ENCODE data around the gene OR52N5. TPM values are rescaled to one million over a fixed set of nuclear protein-coding genes. Genes with fewer than 3 reads are reported as not detected.

The OR52N5 gene
- polyA plus RNA-seq, 1 donor (not counting 4 experiments of a cell fraction or from before 2014, with no cell fraction given) = not detected

DNA sequence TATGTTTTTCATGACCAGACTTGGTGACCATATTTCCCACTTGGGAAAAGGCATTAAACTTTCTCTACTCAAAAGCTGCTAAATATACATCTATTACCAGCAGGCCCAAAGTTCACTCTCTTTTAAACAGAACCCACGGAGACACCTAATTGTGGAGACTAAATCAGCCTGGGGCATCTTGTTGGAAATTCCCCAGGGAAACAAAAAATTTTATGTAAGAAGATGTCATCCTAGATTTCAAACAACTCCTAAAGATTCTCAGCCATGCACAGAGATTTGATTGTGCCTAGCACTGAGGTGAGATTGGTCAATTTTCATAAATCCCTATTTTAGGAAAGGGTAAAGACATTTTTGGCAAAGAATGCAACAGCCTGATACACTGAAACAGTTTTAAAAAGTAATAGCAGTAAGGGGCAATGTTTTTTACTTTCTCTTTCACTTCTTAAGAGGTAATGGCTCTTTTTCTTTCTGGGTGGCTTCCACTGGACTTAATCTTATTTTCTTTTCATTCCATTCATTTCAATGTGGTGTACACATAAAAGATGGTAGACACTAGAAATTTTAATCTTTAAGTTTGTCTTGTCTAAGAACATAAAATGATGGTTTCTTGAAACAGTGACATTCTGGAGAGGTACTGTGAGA, 35.2 kb upstream of the OR52N5 start:
- Histone ChIP-seq H3K4me3 (ENCODE audit: control insufficient read depth in 2 of 3, extremely low read depth in 1 of 3, insufficient read depth in 2 of 3, low read depth in 1 of 3, low read length in 3 of 3) (no peak overlapping the region), H3K9ac (ENCODE audit: control insufficient read depth, extremely low read depth, insufficient read depth, low read length) (no peak overlapping the region), H3K36me3 (ENCODE audit: control insufficient read depth in 2 of 2, extremely low read depth in 1 of 2, insufficient read depth in 2 of 2, low read length in 2 of 2) (no peaks in the 10 kb centered on the region), H3K9me3 (ENCODE audit: control insufficient read depth, low read depth, low read length) (no peaks in the 10 kb centered on the region), H3K4me2 (ENCODE audit: control insufficient read depth, extremely low read depth, insufficient read depth, low read depth, low read length) (no peak overlapping the region), H4K20me1 (ENCODE audit: control insufficient read depth, extremely low read depth, insufficient read depth, low read length) (no peaks in the 10 kb centered on the region), H3K79me2 (ENCODE audit: control insufficient read depth, insufficient read depth, low read length) (no peaks in the 10 kb centered on the region), H3K27me3 (ENCODE audit: control insufficient read depth, extremely low read depth, insufficient read depth, low read length) (no peaks in the 10 kb centered on the region), H3K9me1 (ENCODE audit: control insufficient read depth, extremely low read depth, insufficient read depth, low read length) (no peaks in the 10 kb centered on the region), H3K4me1 (ENCODE audit: control insufficient read depth, extremely low read depth, insufficient read depth, low read length) (no peaks in the 10 kb centered on the region), H3K27ac (ENCODE audit: control insufficient read depth, insufficient read depth, low read length) (no peak overlapping the region), H2AFZ (ENCODE audit: control insufficient read depth, low read length) (no peak overlapping the region)
- DNase-seq (ENCODE audit: low read depth, low spot score) (no peak), FAIRE-seq (no peak)
- TF ChIP-seq, protein P1, sequence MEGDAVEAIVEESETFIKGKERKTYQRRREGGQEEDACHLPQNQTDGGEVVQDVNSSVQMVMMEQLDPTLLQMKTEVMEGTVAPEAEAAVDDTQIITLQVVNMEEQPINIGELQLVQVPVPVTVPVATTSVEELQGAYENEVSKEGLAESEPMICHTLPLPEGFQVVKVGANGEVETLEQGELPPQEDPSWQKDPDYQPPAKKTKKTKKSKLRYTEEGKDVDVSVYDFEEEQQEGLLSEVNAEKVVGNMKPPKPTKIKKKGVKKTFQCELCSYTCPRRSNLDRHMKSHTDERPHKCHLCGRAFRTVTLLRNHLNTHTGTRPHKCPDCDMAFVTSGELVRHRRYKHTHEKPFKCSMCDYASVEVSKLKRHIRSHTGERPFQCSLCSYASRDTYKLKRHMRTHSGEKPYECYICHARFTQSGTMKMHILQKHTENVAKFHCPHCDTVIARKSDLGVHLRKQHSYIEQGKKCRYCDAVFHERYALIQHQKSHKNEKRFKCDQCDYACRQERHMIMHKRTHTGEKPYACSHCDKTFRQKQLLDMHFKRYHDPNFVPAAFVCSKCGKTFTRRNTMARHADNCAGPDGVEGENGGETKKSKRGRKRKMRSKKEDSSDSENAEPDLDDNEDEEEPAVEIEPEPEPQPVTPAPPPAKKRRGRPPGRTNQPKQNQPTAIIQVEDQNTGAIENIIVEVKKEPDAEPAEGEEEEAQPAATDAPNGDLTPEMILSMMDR (optimal IDR thresholded peaks at IDR 0.05 in 1 of 3, IDR thresholded peaks at IDR 0.05 in 1 of 3, conservative IDR thresholded peaks at IDR 0.05 in 1 of 3; ENCODE audit: extremely low read depth in 1 of 3, insufficient read depth in 2 of 3, low read length in 3 of 3) = no peak
- TF ChIP-seq EZH2 (IDR thresholded peaks at IDR 0.05; ENCODE audit: low read length) = no peak
- dilution Hi-C loops (cut with MboI; ENCODE audit: extremely low pct_ligation_motif_present, low sequenced_read_pairs) = no loop called here

- no peak for TF ChIP-seq EZH2 (IDR thresholded peaks at IDR 0.05; ENCODE audit: low read length)
- TF ChIP-seq, protein P1 (optimal IDR thresholded peaks at IDR 0.05 in 1 of 3, IDR thresholded peaks at IDR 0.05 in 1 of 3, conservative IDR thresholded peaks at IDR 0.05 in 1 of 3; ENCODE audit: extremely low read depth in 1 of 3, insufficient read depth in 2 of 3, low read length in 3 of 3) = no peak
- no peaks in the 10 kb centered on the region for H4K20me1 ChIP-seq (ENCODE audit: control insufficient read depth, extremely low read depth, insufficient read depth, low read length)
- no peaks in the 10 kb centered on the region for H3K36me3 ChIP-seq (ENCODE audit: control insufficient read depth in 2 of 2, extremely low read depth in 1 of 2, insufficient read depth in 2 of 2, low read length in 2 of 2)
- dilution Hi-C loops (cut with MboI; ENCODE audit: extremely low pct_ligation_motif_present, low sequenced_read_pairs) = no loop called here
- H3K9ac ChIP-seq (ENCODE audit: control insufficient read depth, extremely low read depth, insufficient read depth, low read length) = no peak overlapping the region
- no peak overlapping the region for H3K27ac ChIP-seq (ENCODE audit: control insufficient read depth, insufficient read depth, low read length)
- FAIRE-seq (no peak), DNase-seq (ENCODE audit: low read depth, low spot score) (no peak)
- H3K79me2 ChIP-seq (ENCODE audit: control insufficient read depth, insufficient read depth, low read length) = no peaks in the 10 kb centered on the region
- no peaks in the 10 kb centered on the region for H3K27me3 ChIP-seq (ENCODE audit: control insufficient read depth, extremely low read depth, insufficient read depth, low read length)
- H3K9me3 ChIP-seq (ENCODE audit: control insufficient read depth, low read depth, low read length) = no peaks in the 10 kb centered on the region
- H2AFZ ChIP-seq (ENCODE audit: control insufficient read depth, low read length) = no peak overlapping the region
- no peak overlapping the region for H3K4me2 ChIP-seq (ENCODE audit: control insufficient read depth, extremely low read depth, insufficient read depth, low read depth, low read length)
- H3K4me3 ChIP-seq (ENCODE audit: control insufficient read depth in 2 of 3, extremely low read depth in 1 of 3, insufficient read depth in 2 of 3, low read depth in 1 of 3, low read length in 3 of 3) = no peak overlapping the region
- no peaks in the 10 kb centered on the region for H3K9me1 ChIP-seq (ENCODE audit: control insufficient read depth, extremely low read depth, insufficient read depth, low read length)
- H3K4me1 ChIP-seq (ENCODE audit: control insufficient read depth, extremely low read depth, insufficient read depth, low read length) = no peaks in the 10 kb centered on the region
Observed at GRCh38 chr11:5815534-5815933, 32.4 kb upstream of the OR52N5 start.

Data from keratinocyte (primary cell).